Measurements from ENCODE around the gene VCP. TPM values are rescaled to one million over a fixed set of nuclear protein-coding genes. Genes with fewer than 3 reads are reported as not detected.

Gene VCP
- total and polyA plus RNA-seq, 9 of the 15 experiments (the other 6 are each of a cell fraction or from before 2014, with no cell fraction given): 7.1 to 257 (median 199) TPM

- ATAC-seq: no peak
- Histone ChIP-seq H3K9me1 (ENCODE audit: control insufficient read depth, insufficient read depth, low read length) (no peaks in the 10 kb centered on the region), H3K9ac (ENCODE audit: insufficient read depth in 1 of 2, low read depth in 2 of 2, low read length in 2 of 2) (no peak overlapping the region), H3K79me2 (ENCODE audit: control insufficient read depth, insufficient read depth, low read length) (peaks cover 56% of the 10 kb centered on the region), H3K4me3 (no peak overlapping the region), H3K4me1 (replicated peaks in 1 of 2; ENCODE audit: control insufficient read depth in 2 of 2, insufficient read depth in 2 of 2, low read length in 2 of 2) (peaks cover 5 to 15% of the 10 kb centered on the region in 2 experiments; a peak in 3 of 5 replicates), H4K20me1 (replicated peaks; ENCODE audit: control insufficient read depth, insufficient read depth, low read length) (peaks cover 33% of the 10 kb centered on the region), H3K4me2 (ENCODE audit: insufficient read depth, low read length) (no peak overlapping the region), H3K27ac (ENCODE audit: extremely low read depth, low read depth, low read length) (no peak overlapping the region), H3K9me3 (replicated peaks; ENCODE audit: control insufficient read depth, insufficient read depth, low read depth, low read length) (no peaks in the 10 kb centered on the region), H2AFZ (ENCODE audit: low read depth, low read length) (no peak overlapping the region), H3K27me3 (ENCODE audit: control insufficient read depth in 2 of 2, insufficient read depth in 2 of 2, low read length in 2 of 2) (no peaks in the 10 kb centered on the region), H3K36me3 (ENCODE audit: control insufficient read depth, insufficient read depth, low read length) (peaks cover 88% of the 10 kb centered on the region)
- TF ChIP-seq ATF4 (CRISPR knock-in tag; IDR thresholded peaks at IDR 0.05) (no peak), NR0B1 (IDR thresholded peaks at IDR 0.05; ENCODE audit: partially characterized antibody) (no peak), ZBTB12 (CRISPR knock-in tag; IDR thresholded peaks at IDR 0.05) (no peak), BMI1 (IDR thresholded peaks at IDR 0.05; ENCODE audit: low read length) (no peak), MCM2 (IDR thresholded peaks at IDR 0.05; ENCODE audit: low read depth) (no peak), SMAD2 (IDR thresholded peaks at IDR 0.05; ENCODE audit: low read depth, low read length) (no peak), ZC3H11A (IDR thresholded peaks at IDR 0.05; ENCODE audit: low read depth, low read length) (no peak), NONO (IDR thresholded peaks at IDR 0.05; ENCODE audit: low read depth in 2 of 2, low read length in 1 of 2) (no peak), ZNF277 (CRISPR knock-in tag; IDR thresholded peaks at IDR 0.05; ENCODE audit: borderline replicate concordance) (no peak), ZNF584 (CRISPR knock-in tag; IDR thresholded peaks at IDR 0.05; ENCODE audit: low read depth) (no peak), RBM14 (IDR thresholded peaks at IDR 0.05; ENCODE audit: borderline replicate concordance, insufficient read depth, low read depth, low read length) (no peak), ZNF408 (CRISPR knock-in tag; IDR thresholded peaks at IDR 0.05; ENCODE audit: low read depth) (no peak), TAF7 (tag; IDR thresholded peaks at IDR 0.05) (no peak), TEAD4 (IDR thresholded peaks at IDR 0.05; ENCODE audit: low read length) (no peak), TEAD4 (CRISPR knock-in tag; IDR thresholded peaks at IDR 0.05; ENCODE audit: borderline replicate concordance) (no peak)
- ChIA-PET CTCF (ENCODE audit: low intra/inter-chr PET ratio) (no interaction called here), POLR2A (interaction anchor here (0.9 to 1.1 kb wide), 2 partner anchors 10 to 13 kb away, joined by 3 read pairs; partner anchors contain the start of gene FANCG)
- intact Hi-C loops (cut with micrococcal nuclease) (no loop called here), in situ Hi-C loops (cut with MboI) (no loop called here)
- WGBS (ENCODE audit: insufficient coverage, low coverage, missing lambda C conversion rate): 100% methylated on average over 1 of the region's 1 CpG
- DNase-seq (ENCODE audit: extremely low read depth in 1 of 4, low spot score in 3 of 4): no peak
- no TSS peak for BruUV-seq (replicated peaks)
- no peak for FAIRE-seq
These were observed 5.4 kb downstream of the VCP start for GRCh38 chr9:35067056-35067455.

Data from K562 (cell line).